IMR-90 (cell line): ENCODE data around the gene CCDC116. TPM values are rescaled to one million over a fixed set of nuclear protein-coding genes. Genes with fewer than 3 reads are reported as not detected.

Experiments
- ATAC-seq: fragments of 200-7000 bp; cut with Tn5 transposase; 2 replicates; pipeline ENCODE4 v1.9.1; 2020; ENCODE audit warnings: low read depth, mild to moderate bottlenecking, moderate library complexity
- BruUV-seq: library from RNA; stranded (reverse); fragments of 400-500 nt; replicated peaks from 2 replicates; lab custom pipeline; 2021; lab: Mats Ljungman, UMichigan
- CTCF ChIA-PET: fragments of 300-600 bp; formaldehyde crosslinking; extraction: SDS; loops from one replicate; lab custom pipeline; 2021; ENCODE audit warnings: antibody characterized with exemption; lab: Yijun Ruan, JAX
- POLR2A ChIA-PET: fragments of 300-600 bp; sonication (Branson Sonifier 250); formaldehyde crosslinking; loops from one replicate; lab custom pipeline; 2022; ENCODE audit warnings: antibody characterized with exemption; ENCODE audit not compliant: unreplicated experiment; lab: Charles Lee
- DNase-seq: peaks from one replicate; pipeline ENCODE4 v3.0.0; 2013
- H2AFZ ChIP-seq: replicated peaks from 2 replicates; pipeline ENCODE3; 2013; ENCODE audit warnings: low read length, mild to moderate bottlenecking; ENCODE audit not compliant: poor library complexity
- H2AK5ac ChIP-seq: 2 replicates; pipeline ENCODE4 v1.6.1; 2013; ENCODE audit warnings: low read depth, low read length, inconsistent platforms
- H2AK9ac ChIP-seq: replicated peaks from 2 replicates; pipeline ENCODE3; 2013; ENCODE audit warnings: mild to moderate bottlenecking, low read depth, low read length, moderate library complexity; ENCODE audit not compliant: poor library complexity
- H2BK120ac ChIP-seq: 2 replicates; pipeline ENCODE4 v1.6.1; 2013; ENCODE audit warnings: low read depth, low read length, inconsistent platforms
- H2BK15ac ChIP-seq: 3 replicates; pipeline ENCODE4 v1.6.1; 2013; ENCODE audit warnings: low read depth, low read length, inconsistent platforms
- H2BK20ac ChIP-seq: 2 replicates; pipeline ENCODE4 v1.6.1; 2013; ENCODE audit warnings: low read depth, mild to moderate bottlenecking, inconsistent platforms, low read length, moderate library complexity
- H2BK5ac ChIP-seq: 2 replicates; pipeline ENCODE4 v1.6.1; 2013; ENCODE audit warnings: mild to moderate bottlenecking, low read depth, low read length, inconsistent platforms; ENCODE audit not compliant: poor library complexity, severe bottlenecking
- H3K14ac ChIP-seq: replicated peaks from 2 replicates; pipeline ENCODE4 v1.6.1; 2013; ENCODE audit warnings: low read depth, low read length, inconsistent platforms
- H3K18ac ChIP-seq: 2 replicates; pipeline ENCODE4 v1.6.1; 2013; ENCODE audit warnings: low read depth, low read length, control low read depth
- H3K23ac ChIP-seq: 2 replicates; pipeline ENCODE4 v1.6.1; 2013; ENCODE audit warnings: low read depth, low read length, inconsistent platforms
- H3K27ac ChIP-seq: 2 replicates; pipeline ENCODE4 v1.5.1; 2013; ENCODE audit warnings: mild to moderate bottlenecking, control low read depth, low read length; ENCODE audit not compliant: insufficient read depth
- H3K27me3 ChIP-seq: 2 replicates; pipeline ENCODE4 v1.6.1; 2013; ENCODE audit warnings: low read length; ENCODE audit not compliant: control insufficient read depth, insufficient read depth
- H3K36me3 ChIP-seq: 2 replicates; pipeline ENCODE4 v1.6.1; 2013; ENCODE audit warnings: low read length, mixed read lengths; ENCODE audit not compliant: control insufficient read depth, insufficient read depth
- H3K4ac ChIP-seq: 2 replicates; pipeline ENCODE4 v1.6.1; 2013; ENCODE audit warnings: low read depth, low read length, inconsistent platforms
- H3K4me1 ChIP-seq: 2 replicates; pipeline ENCODE4 v1.6.1; 2013; ENCODE audit warnings: low read length, mixed read lengths; ENCODE audit not compliant: control insufficient read depth, insufficient read depth
- H3K4me2 ChIP-seq: 2 replicates; pipeline ENCODE4 v1.6.1; 2013; ENCODE audit warnings: low read depth, mild to moderate bottlenecking, control low read depth, low read length, moderate library complexity
- H3K4me3 ChIP-seq: 2 replicates; pipeline ENCODE4 v1.5.1; 2013; ENCODE audit warnings: low read depth, mild to moderate bottlenecking, control low read depth, low read length, moderate library complexity; ENCODE audit not compliant: insufficient read depth
- H3K56ac ChIP-seq: 2 replicates; pipeline ENCODE4 v1.6.1; 2013; ENCODE audit warnings: low read length, inconsistent platforms; ENCODE audit not compliant: insufficient read depth; ENCODE audit errors: extremely low read depth
- H3K79me1 ChIP-seq, 2 experiments: 2 replicates each; pipeline ENCODE4 v1.6.1; 2013; ENCODE audit warnings: low read length in 2 of 2, inconsistent platforms in 1 of 2, low read depth in 1 of 2
- H3K9ac ChIP-seq: 2 replicates; pipeline ENCODE4 v1.6.1; 2013; ENCODE audit warnings: low read depth, low read length, control low read depth
- H3K9me1 ChIP-seq: 2 replicates; pipeline ENCODE4 v1.6.1; 2013; ENCODE audit warnings: low read length, inconsistent platforms; ENCODE audit not compliant: insufficient read depth
- H3K9me3 ChIP-seq: 2 replicates; pipeline ENCODE4 v1.6.1; 2013; ENCODE audit warnings: low read length; ENCODE audit not compliant: control insufficient read depth, insufficient read depth
- H4K20me1 ChIP-seq: 2 replicates; pipeline ENCODE4 v1.6.1; 2013; ENCODE audit warnings: low read length, inconsistent platforms; ENCODE audit not compliant: insufficient read depth
- H4K5ac ChIP-seq: 2 replicates; pipeline ENCODE4 v1.6.1; 2013; ENCODE audit warnings: mild to moderate bottlenecking, low read depth, low read length, control low read depth
- H4K8ac ChIP-seq, 2 experiments: 2 replicates each; pipeline ENCODE4 v1.6.1; 2013; ENCODE audit warnings: low read depth in 2 of 2, low read length in 2 of 2, control low read depth in 1 of 2, inconsistent platforms in 1 of 2
- H4K91ac ChIP-seq: 2 replicates; pipeline ENCODE4 v1.6.1; 2013; ENCODE audit warnings: low read depth, low read length, inconsistent platforms; ENCODE audit not compliant: insufficient read depth
- BHLHE40 ChIP-seq: fragments of 150-350 bp; IDR thresholded peaks from 2 replicates; pipeline ENCODE4 v1.6.1; 2016; ENCODE audit warnings: mild to moderate bottlenecking, low read depth, low read length
- CEBPB ChIP-seq: IDR thresholded peaks from 2 replicates; pipeline ENCODE4 v1.6.1; 2012; ENCODE audit warnings: low read depth, low read length, improper control_type of control experiment
- CHD1 ChIP-seq: IDR thresholded peaks from 2 replicates; pipeline ENCODE4 v1.6.1; 2012; ENCODE audit warnings: low read depth, low read length, improper control_type of control experiment
- MAFK ChIP-seq: IDR thresholded peaks from 2 replicates; pipeline ENCODE4 v1.6.1; 2012; ENCODE audit warnings: low read depth, low read length, improper control_type of control experiment
- MAZ ChIP-seq: IDR thresholded peaks from 2 replicates; pipeline ENCODE4 v1.6.1; 2012; ENCODE audit warnings: low read depth, mild to moderate bottlenecking, low read length, improper control_type of control experiment, moderate library complexity, borderline replicate concordance
- MXI1 ChIP-seq: IDR thresholded peaks from 2 replicates; pipeline ENCODE4 v1.6.1; 2012; ENCODE audit warnings: low read depth, mild to moderate bottlenecking, low read length, moderate library complexity, borderline replicate concordance
- NFE2L2 ChIP-seq: fragments of 150-350 bp; IDR thresholded peaks from 2 replicates; pipeline ENCODE4 v1.6.1; 2016; ENCODE audit warnings: low read depth, mild to moderate bottlenecking, low read length
- POLR2A ChIP-seq: IDR thresholded peaks from 2 replicates; pipeline ENCODE4 v1.6.1; 2012; ENCODE audit warnings: mild to moderate bottlenecking, low read depth, low read length
- RAD21 ChIP-seq: IDR thresholded peaks from 2 replicates; pipeline ENCODE4 v1.6.1; 2012; ENCODE audit warnings: low read length, improper control_type of control experiment
- SMC3 ChIP-seq: fragments of 150-350 bp; IDR thresholded peaks from 2 replicates; pipeline ENCODE4 v1.6.1; 2016; ENCODE audit warnings: low read depth, mild to moderate bottlenecking, antibody characterized with exemption, low read length, moderate library complexity
- WGBS, 2 experiments: methylation state at CpG; one replicate each; pipeline versions ENCODE4 v1.1.5 to v1.1.7; 2013; ENCODE audit warnings: missing lambda C conversion rate in 2 of 2; ENCODE audit not compliant: insufficient read length in 1 of 2; ENCODE audit errors: extremely low coverage in 2 of 2; 5-methylcytosine and 5-hydroxymethylcytosine counted together
- dilution Hi-C: fragments of 300-500 bp; cut with HindIII; formaldehyde crosslinking; loops from one replicate; pipeline ENCODE4 v1.14.3; 2018; ENCODE audit warnings: low sequenced_read_pairs; ENCODE audit not compliant: unreplicated experiment
- in situ Hi-C: fragments of 300-500 bp; cut with MboI; formaldehyde crosslinking; loops from 3 replicates; pipeline ENCODE4 v1.14.3; 2019; ENCODE audit warnings: low sequenced_read_pairs, inconsistent platforms, mixed read lengths
- intact Hi-C: fragments of 100-400 bp; cut with micrococcal nuclease; formaldehyde crosslinking; loops from 2 replicates; pipeline ENCODE4 v1.10.0; 2022
- polyA plus RNA-seq, 3 experiments: library from polyadenylated mRNA; depleted of rRNA; stranded (reverse); fragments of >200 nt; gene quantifications; 2 replicates each; pipeline ENCODE4 v1.2.3, GENCODE V29; 2012; ENCODE audit warnings: low replicate concordance in 1 of 3
- total RNA-seq: library from RNA; depleted of rRNA; stranded (reverse); fragments of >200 nt; gene quantifications from 2 replicates; pipeline ENCODE4 v1.2.3, GENCODE V29; 2012
- TF ChIP-seq, protein P1 (sequence below): conservative IDR thresholded peaks from 2 replicates; pipeline ENCODE4 v1.5.1; 2012; ENCODE audit warnings: mild to moderate bottlenecking, low read depth, low read length, improper control_type of control experiment
- TF ChIP-seq, protein P2 (sequence below): fragments of 150-350 bp; IDR thresholded peaks from 2 replicates; pipeline ENCODE4 v1.6.1; 2017; ENCODE audit warnings: mild to moderate bottlenecking, antibody characterized with exemption, low read length, low read depth

CCDC116 gene
- total and polyA plus RNA-seq, 2 of the 4 experiments (the other 2 are of a cell fraction): under 0.01 to 0.27 TPM

DNA sequence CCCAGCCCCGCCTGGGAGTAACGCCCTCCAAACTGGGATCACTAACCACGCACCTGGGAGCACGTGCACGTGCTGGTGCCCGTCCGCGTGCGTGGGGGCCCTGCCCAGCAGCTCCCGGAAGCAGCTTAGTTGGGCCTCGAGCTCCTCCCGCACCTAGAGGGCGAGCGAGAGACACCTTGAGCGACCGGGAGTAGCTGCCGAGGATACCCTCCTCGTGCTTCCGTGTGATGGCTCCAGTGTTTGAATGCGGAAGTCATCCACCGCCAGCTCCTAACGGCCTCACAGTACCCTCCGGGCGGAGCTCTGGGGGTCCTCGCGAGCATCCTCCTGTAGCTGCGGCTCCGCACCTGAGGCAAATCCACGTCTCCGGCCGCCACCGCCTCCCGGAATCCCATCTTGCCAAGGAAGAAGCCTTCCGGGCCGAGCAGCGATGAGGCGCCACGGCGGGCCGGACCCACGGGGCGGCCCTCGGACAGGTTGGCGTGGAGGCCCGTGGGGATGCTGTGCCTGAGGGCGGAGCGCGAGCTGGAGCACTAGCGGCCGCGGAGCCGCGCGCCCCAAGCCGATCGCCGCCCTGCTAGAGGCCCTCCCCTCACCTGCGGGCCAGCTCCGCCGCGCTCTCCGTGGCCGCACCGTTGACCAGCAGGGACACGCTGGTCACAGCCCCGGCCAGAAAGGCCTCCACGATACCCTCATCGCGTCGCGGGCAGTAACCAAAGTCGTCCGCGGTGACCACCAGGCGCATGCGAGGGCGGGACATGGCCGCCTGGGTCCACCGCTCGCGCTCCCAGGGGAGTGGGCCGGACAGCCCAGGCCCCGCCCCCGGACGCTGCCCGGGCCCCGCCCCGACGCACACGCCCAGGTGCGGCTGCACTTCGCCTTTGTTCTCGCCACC is 3.1 kb upstream of the CCDC116 start, which contains the start of gene YDJC:
Gene YDJC, minus strand, starts transcription at position 768 of the 895 bp plus-strand sequence. Its CDS starts 8 bp downstream, at position 760.
- no peak within 1 kb of the TSS for H3K18ac ChIP-seq
- TSS peak; percentile 51 for BruUV-seq
- peak within 1 kb of the TSS; percentile 98 for H2AK9ac ChIP-seq
- H2AFZ ChIP-seq: peak within 1 kb of the TSS; percentile 97
- H4K91ac ChIP-seq: peak within 1 kb of the TSS; percentile 72; the same call in 1 of the 2 replicates
- peaks cover 4% of the 10 kb centered on the region for H3K4me1 ChIP-seq
- H3K27me3 ChIP-seq: no peaks in the 10 kb centered on the region
- 0 out of 2 replicates have a peak within 1 kb of the TSS, but pooled peaks have one; percentile 17 for H3K56ac ChIP-seq
- CTCF ChIA-PET: interaction anchor here (0.6 to 3.3 kb wide), 6 partner anchors 13 to 308 kb away, joined by 3 to 28 read pairs (median 3); partner anchors contain the start of gene SDF2L1
- peaks cover 18 to 49% of the 10 kb centered on the region in 2 experiments for H3K79me1 ChIP-seq
- H2BK120ac ChIP-seq: no peak within 1 kb of the TSS
- H3K27ac ChIP-seq: peak within 1 kb of the TSS; percentile 64
- peak within 1 kb of the TSS; percentile 48; the same call in 1 of the 2 replicates for H3K23ac ChIP-seq
- peak; percentile 98 for ATAC-seq
- peak within 1 kb of the TSS; percentile 93 for H3K4me3 ChIP-seq
- peak; percentile 88 for DNase-seq
- H2BK5ac ChIP-seq: peak within 1 kb of the TSS; percentile 49
- in situ Hi-C loops: no loop called here
- H3K9me3 ChIP-seq: no peaks in the 10 kb centered on the region
- 2% methylated on average over 42 of the region's 93 CpGs; no CpG with 5 or more reads in 1 of the 2 experiments for WGBS, 2 experiments
- peak within 1 kb of the TSS; percentile 77 for H3K4ac ChIP-seq
- peaks cover 6% of the 10 kb centered on the region for H3K36me3 ChIP-seq
- peak within 1 kb of the TSS; percentile 75 for H3K9ac ChIP-seq
- H2BK20ac ChIP-seq: no peak within 1 kb of the TSS
- peaks cover 7% of the 10 kb centered on the region; the same call in 1 of the 2 replicates for H3K9me1 ChIP-seq
- no peak within 1 kb of the TSS for H2BK15ac ChIP-seq
- peak within 1 kb of the TSS; percentile 90 for H3K4me2 ChIP-seq
- peak within 1 kb of the TSS; percentile 70 for H4K5ac ChIP-seq
- peaks cover 33% of the 10 kb centered on the region for H4K20me1 ChIP-seq
- TF ChIP-seq NFE2L2: no peak
- TF ChIP-seq MXI1: peak; percentile 82
- TF ChIP-seq MAFK: no peak
- peak; percentile 91 for TF ChIP-seq BHLHE40
- TF ChIP-seq, protein P1, sequence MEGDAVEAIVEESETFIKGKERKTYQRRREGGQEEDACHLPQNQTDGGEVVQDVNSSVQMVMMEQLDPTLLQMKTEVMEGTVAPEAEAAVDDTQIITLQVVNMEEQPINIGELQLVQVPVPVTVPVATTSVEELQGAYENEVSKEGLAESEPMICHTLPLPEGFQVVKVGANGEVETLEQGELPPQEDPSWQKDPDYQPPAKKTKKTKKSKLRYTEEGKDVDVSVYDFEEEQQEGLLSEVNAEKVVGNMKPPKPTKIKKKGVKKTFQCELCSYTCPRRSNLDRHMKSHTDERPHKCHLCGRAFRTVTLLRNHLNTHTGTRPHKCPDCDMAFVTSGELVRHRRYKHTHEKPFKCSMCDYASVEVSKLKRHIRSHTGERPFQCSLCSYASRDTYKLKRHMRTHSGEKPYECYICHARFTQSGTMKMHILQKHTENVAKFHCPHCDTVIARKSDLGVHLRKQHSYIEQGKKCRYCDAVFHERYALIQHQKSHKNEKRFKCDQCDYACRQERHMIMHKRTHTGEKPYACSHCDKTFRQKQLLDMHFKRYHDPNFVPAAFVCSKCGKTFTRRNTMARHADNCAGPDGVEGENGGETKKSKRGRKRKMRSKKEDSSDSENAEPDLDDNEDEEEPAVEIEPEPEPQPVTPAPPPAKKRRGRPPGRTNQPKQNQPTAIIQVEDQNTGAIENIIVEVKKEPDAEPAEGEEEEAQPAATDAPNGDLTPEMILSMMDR: peak; percentile 56
- TF ChIP-seq POLR2A: peak; percentile 73
- TF ChIP-seq CEBPB: no peak
- TF ChIP-seq, protein P2, sequence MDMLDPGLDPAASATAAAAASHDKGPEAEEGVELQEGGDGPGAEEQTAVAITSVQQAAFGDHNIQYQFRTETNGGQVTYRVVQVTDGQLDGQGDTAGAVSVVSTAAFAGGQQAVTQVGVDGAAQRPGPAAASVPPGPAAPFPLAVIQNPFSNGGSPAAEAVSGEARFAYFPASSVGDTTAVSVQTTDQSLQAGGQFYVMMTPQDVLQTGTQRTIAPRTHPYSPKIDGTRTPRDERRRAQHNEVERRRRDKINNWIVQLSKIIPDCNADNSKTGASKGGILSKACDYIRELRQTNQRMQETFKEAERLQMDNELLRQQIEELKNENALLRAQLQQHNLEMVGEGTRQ: no peak; the same call in 1 of the 2 replicates
- TF ChIP-seq RAD21: no peak; the same call in 1 of the 2 replicates
- no peak for TF ChIP-seq SMC3
- peak; percentile 70; the same call in 1 of the 2 replicates for TF ChIP-seq MAZ
- TF ChIP-seq CHD1: 0 out of 2 replicates have a peak, but pooled peaks have one; percentile 70
- peak within 1 kb of the TSS; percentile 63 for H2AK5ac ChIP-seq
- H4K8ac ChIP-seq: peak within 1 kb of the TSS; percentile 86 to 89
- POLR2A ChIA-PET: no interaction called here
- intact Hi-C loops: loop anchor here (1.0 kb wide), 1 partner anchor 12 kb away; no protein-coding TSS in a partner anchor
- peak within 1 kb of the TSS; percentile 68; the same call in 1 of the 2 replicates for H3K14ac ChIP-seq
- dilution Hi-C loops: no loop called here
